ENCODE results near the gene CSPG4. TPM values are rescaled to one million over a fixed set of nuclear protein-coding genes. Genes with fewer than 3 reads are reported as not detected.
"Not testable (repeated sequence)": the region's sequence is repeated elsewhere in the genome, so short reads cannot be mapped to it uniquely, and the experiment has no call there.

The CSPG4 gene
- total and polyA plus RNA-seq, 8 donors = 0.35 to 3.1 (median 1.0) TPM

DNA sequence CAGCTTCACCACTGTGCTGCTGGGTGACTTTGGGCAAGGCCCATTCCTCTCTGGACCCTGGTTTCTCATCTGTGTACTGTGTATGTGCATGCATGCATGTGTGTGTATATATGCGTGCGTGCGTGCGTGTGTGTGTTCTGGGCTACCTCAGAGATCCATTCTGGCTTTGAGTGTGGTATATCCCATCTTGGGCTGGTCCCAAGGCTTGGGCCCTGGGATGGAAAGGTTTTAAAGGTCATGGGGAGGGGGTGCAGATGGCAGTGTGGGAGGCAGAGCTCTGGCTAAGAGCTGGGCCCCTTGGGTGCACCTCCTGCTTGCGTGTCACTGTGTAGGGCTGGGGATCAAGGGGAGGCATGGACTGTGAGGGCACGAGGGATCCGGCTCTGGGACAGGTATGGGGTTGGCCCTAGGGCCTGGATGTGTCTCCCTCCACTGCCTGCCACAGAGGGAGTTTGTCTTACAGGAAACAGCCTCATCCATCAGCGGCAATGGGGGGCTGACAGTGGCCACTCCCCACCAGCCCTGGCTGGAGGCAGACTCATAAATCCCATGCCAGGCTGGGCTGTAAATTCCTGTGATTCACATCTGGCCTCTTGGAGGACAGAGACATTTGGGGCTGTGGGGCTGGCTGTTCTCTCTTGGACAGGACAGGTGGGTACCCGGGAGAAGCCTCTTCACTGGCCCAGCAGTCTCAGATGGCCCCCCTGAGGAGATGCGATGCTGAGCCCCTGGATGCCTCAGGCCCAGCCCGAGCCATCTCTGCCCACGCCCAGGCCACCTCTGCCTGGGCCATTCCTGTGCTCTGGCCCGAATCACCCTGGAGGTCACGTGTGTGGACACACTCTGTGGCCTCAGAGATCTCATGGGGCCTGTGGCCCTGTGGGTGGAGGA, 21.4 kb upstream of the CSPG4 start:
- ATAC-seq = no peak
- no peak overlapping the region for H3K4me3 ChIP-seq
- no peaks in the 10 kb centered on the region for H3K36me3 ChIP-seq
- peak in 2 of 6 donors; percentile 40 to 45 for DNase-seq
- 86 to 92% methylated on average over 14 of the region's 14 CpGs for WGBS, 2 donors
- H3K4me1 ChIP-seq = no peaks in the 10 kb centered on the region
- intact Hi-C loops (cut with DNase I) = no loop called here
- H3K27me3 ChIP-seq = no peaks in the 10 kb centered on the region
- no peak for FAIRE-seq
- H3K27ac ChIP-seq = no peak overlapping the region
- TF ChIP-seq, protein P1, sequence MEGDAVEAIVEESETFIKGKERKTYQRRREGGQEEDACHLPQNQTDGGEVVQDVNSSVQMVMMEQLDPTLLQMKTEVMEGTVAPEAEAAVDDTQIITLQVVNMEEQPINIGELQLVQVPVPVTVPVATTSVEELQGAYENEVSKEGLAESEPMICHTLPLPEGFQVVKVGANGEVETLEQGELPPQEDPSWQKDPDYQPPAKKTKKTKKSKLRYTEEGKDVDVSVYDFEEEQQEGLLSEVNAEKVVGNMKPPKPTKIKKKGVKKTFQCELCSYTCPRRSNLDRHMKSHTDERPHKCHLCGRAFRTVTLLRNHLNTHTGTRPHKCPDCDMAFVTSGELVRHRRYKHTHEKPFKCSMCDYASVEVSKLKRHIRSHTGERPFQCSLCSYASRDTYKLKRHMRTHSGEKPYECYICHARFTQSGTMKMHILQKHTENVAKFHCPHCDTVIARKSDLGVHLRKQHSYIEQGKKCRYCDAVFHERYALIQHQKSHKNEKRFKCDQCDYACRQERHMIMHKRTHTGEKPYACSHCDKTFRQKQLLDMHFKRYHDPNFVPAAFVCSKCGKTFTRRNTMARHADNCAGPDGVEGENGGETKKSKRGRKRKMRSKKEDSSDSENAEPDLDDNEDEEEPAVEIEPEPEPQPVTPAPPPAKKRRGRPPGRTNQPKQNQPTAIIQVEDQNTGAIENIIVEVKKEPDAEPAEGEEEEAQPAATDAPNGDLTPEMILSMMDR (IDR thresholded peaks at IDR 0.05) = no peak
- no peaks in the 10 kb centered on the region for H3K9me3 ChIP-seq

DNA sequence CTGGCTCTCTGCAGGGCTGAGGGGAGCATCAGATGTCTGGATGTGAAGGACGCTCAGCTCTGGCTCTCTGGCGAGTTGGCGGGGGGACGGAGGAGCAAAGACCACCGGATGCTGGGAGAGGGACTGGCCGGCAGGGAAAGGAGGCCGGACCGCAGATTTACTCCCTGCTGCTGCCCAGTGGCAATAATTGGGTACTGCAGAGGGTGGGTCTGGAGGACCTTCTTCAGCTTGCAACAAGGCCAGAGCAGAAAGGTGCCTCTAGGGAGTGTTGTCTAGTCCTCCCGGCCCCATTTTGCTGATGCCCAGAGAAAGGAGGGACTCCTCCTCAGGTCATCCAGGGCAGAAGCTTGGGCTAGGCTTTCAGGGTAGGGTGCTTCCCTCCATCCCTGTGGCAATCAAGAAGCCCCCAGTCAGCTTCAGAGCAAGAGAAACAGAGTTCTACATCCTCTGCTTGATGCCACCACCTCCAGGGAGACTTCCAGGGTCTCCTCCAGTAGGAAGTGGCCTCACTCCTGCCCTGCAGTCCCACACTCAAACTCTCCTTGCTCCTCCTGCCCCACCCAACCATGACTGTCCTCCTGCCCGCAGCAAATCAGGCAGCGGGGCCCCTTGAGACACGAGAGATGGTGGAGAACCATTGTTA, 20.3 kb upstream of the CSPG4 start:
- TF ChIP-seq, protein P1 (IDR thresholded peaks at IDR 0.05) = peak; percentile 81 to 89 (median 84)
- Histone ChIP-seq H3K36me3 (no peaks in the 10 kb centered on the region), H3K4me1 (no peaks in the 10 kb centered on the region), H3K27me3 (no peaks in the 10 kb centered on the region), H3K9me3 (no peaks in the 10 kb centered on the region), H3K27ac (no peak overlapping the region), H3K4me3 (no peak overlapping the region)
- FAIRE-seq (no peak), DNase-seq (peak; percentile 57 to 81 (median 74)), ATAC-seq (peak; percentile 57 to 91 (median 86))
- WGBS, 2 donors = 26 to 27% methylated on average over 12 of the region's 12 CpGs
- intact Hi-C loops (cut with DNase I) = no loop called here

DNA sequence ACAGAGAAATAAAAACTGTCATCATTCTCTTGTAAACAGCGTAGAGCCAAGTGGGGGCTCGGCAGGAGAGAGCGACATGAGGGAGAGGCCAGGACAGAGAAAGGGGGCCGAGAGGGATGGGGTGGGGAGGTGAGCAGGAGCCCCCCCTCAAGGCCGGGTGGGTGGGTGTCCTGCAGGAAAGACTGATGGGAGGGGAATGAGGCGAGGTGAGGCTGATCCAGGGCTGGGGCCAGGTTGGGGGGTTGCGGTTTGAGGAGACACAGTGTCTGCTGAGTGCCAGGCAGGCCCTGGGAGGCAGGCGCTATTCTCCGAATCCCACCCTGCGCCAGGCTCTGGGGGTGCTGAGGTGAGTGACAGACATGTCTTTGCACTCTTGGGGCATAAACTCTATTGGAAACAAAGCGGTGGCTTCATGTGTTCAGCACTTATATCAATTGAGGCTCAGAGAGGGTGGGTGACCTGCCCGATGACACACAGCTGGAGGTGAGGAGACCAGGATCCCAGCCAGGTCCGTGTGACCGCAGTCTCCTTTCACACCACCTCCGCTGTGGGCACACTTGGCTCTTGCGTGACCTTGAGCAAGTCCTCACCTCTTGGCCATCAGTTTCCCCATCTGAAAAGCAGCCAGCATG, 19.6 kb upstream of the CSPG4 start:
- ATAC-seq = peak in 2 of 4 donors; percentile 4 to 7
- intact Hi-C loops (cut with DNase I) = no loop called here
- H3K4me1 ChIP-seq = no peaks in the 10 kb centered on the region
- H3K36me3 ChIP-seq = no peaks in the 10 kb centered on the region
- H3K27ac ChIP-seq = no peak overlapping the region
- DNase-seq = peak in 2 of 6 donors; percentile 44 to 57
- 51 to 59% methylated on average over 16 of the region's 16 CpGs for WGBS, 2 donors
- no peak for FAIRE-seq
- no peaks in the 10 kb centered on the region for H3K9me3 ChIP-seq
- TF ChIP-seq, protein P1 (IDR thresholded peaks at IDR 0.05) = no peak
- no peak overlapping the region for H3K4me3 ChIP-seq
- no peaks in the 10 kb centered on the region for H3K27me3 ChIP-seq

DNA sequence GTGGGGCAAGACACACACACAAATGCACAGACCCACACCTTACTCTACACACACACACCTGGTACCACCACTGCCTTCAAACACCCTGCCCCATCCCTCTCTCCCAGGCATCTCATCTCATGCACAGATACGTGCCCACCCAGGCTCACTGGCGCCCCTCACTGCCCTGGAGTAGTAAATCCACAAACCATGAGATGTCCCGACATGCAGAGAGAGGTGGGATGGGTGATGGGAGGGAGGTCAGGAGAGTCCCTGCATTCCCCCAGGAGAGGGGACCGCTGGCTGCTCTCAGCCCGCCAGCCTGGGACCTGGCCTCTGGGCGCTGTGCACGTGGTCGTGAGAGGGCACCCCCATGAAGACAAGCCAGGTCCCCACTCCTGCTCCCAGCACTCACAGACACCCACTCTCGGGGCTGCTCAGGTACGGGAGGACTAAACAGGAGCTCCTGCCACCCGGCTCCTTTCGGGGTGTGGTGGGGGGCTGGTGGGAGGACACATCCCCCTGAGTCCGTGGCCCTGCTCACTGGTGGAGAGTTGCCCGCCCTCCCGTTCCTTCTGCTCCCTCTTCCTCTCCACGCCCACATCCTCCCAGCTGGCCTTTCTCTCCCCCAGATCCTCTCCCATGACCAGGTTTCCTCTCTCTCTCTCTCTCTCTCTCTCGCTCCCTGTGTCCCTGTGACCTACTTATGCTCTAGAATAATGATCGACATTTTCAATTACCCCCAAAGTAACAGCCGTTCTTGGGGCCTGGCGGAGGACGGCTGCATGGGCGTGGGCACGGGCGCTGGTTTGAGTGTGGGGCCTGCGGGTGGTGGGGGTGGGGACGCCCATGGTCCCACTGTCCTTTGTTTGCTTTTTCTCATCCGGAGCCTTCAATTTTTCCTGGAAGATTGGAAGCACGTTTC, 18.9 kb upstream of the CSPG4 start:
- Histone ChIP-seq H3K4me1 (no peaks in the 10 kb centered on the region), H3K9me3 (no peaks in the 10 kb centered on the region), H3K4me3 (no peak overlapping the region), H3K27ac (no peak overlapping the region), H3K36me3 (no peaks in the 10 kb centered on the region), H3K27me3 (no peaks in the 10 kb centered on the region)
- DNase-seq (peak in 1 of 6 donors; percentile 71), ATAC-seq (peak in 3 of 4 donors; percentile 19 to 29 (median 27)), FAIRE-seq (no peak)
- intact Hi-C loops (cut with DNase I) = no loop called here
- TF ChIP-seq, protein P1 (IDR thresholded peaks at IDR 0.05) = no peak
- 57 to 69% methylated on average over 28 of the region's 28 CpGs for WGBS, 2 donors

DNA sequence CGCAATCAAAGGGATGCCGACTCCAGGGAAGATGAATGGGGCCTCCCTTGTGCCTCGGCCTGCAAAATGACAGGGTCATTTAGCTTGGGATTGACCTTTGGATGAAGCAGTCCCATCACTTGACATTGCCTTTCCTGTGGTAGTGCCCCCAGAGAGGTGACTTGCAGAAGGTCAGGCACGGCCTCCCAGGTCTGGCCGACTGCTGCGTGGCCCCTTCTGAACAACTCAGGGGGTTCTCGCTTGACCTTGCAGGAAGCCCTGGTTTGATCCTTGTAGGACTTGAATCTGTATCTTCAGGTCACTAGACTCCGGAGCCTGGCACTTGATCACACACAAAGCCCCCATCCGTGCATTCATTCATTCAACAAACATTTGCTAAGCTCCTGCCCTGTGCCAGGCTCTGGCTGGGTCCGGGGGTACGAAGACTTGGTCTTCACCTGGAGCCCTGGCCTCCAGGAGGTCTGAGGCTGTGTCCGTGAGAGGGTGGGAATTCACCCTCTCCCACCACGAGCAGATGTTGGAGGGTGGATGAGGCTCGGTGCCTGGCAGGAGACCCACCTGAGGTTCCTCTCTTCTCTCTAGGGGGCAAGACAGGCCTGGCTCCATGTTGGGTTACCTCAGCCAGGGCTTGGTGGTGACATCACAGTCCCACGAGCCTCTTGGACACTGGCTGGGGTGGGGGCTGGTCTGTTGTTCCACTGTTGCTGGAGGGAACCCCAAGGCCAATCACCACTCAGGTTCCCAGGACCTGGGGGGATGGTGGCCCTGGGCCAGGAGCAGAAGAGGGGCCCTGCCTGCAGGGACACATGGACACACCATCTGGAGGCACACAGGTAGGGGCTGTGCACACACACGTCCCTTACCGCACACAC, 18.0 kb upstream of the CSPG4 start:
- intact Hi-C loops (cut with DNase I); H3K9me3 ChIP-seq; H3K4me1 ChIP-seq; H3K27me3 ChIP-seq; H3K27ac ChIP-seq; ATAC-seq; FAIRE-seq; H3K4me3 ChIP-seq; H3K36me3 ChIP-seq: not testable (repeated sequence)
- 83 to 86% methylated on average over 17 of the region's 17 CpGs for WGBS, 2 donors
- peak in 2 of 6 donors; percentile 39 to 40 for DNase-seq
